ENCODE results near the gene FAM78B.

Gene FAM78B

GRCh38 chr1:166114419-166114818, 52.4 kb downstream of the FAM78B start:
- DNase-seq = no peak

GRCh38 chr1:166113630-166114029, 53.2 kb downstream of the FAM78B start:
- no peak for DNase-seq

GRCh38 chr1:166113031-166113430, 53.8 kb downstream of the FAM78B start:
- no peak for DNase-seq

GRCh38 chr1:166112425-166112824, 54.4 kb downstream of the FAM78B start:
- no peak for DNase-seq

- DNase-seq = no peak
Observed at GRCh38 chr1:166111430-166111829, 55.4 kb downstream of the FAM78B start.

DNA sequence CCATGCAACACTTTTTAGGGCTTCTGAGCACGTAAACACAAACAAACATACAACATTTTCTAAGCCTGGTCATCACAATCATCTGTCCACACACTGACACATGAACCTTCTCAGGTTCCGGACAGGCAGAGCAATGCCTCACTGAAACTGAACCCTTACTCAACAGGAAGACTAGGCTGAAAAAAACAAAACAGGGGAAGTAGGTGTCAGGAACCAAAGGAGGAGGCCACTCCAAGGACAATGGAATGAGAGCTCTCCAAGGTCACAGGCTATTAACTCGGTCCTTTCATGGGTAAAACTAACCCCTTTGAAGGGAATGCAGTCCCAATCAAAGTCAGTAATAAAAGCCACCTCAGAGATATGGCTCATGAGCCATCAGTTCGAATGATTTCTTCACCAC, 76.6 kb downstream of the FAM78B start:
- no peak for DNase-seq

DNA sequence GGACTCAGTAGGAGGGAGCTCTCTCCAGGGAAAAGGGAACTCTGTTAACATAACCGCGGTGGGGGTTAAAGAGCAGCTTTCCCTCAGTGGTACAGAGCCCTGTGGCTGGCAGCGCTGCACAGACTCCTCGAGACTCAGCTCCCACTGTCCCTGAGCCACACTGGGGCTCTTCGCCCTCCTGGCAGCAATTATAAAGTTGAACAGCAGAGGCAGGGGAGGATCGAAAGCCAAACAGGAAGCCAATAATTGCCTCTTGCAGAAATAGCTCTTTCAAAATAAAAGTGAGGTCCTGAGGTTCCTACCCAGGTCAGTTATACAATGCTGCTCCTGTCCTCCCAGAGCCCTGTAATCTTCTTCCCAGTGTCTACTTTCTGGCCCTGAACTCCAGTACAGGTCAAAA, 77.0 kb downstream of the FAM78B start:
- DNase-seq = no peak

DNA sequence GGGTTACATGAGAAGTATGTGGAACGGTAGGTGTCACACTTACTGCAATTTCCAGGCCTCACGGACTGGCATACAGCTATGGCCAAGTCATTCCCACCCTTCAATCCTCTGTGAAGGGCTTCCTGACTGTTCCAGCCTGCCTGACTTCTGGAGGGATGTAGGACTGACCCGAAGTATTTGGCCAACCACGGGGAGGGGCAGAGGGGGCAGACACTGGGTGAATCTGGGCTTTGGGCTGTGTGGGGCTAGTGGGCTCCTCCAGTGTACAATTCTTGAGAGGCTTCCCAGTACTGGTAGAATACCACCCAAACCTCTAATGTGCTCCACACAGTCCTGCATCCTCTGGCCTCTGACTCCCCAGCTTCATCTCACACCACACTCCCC, 78.2 kb downstream of the FAM78B start:
- no peak for DNase-seq

DNA sequence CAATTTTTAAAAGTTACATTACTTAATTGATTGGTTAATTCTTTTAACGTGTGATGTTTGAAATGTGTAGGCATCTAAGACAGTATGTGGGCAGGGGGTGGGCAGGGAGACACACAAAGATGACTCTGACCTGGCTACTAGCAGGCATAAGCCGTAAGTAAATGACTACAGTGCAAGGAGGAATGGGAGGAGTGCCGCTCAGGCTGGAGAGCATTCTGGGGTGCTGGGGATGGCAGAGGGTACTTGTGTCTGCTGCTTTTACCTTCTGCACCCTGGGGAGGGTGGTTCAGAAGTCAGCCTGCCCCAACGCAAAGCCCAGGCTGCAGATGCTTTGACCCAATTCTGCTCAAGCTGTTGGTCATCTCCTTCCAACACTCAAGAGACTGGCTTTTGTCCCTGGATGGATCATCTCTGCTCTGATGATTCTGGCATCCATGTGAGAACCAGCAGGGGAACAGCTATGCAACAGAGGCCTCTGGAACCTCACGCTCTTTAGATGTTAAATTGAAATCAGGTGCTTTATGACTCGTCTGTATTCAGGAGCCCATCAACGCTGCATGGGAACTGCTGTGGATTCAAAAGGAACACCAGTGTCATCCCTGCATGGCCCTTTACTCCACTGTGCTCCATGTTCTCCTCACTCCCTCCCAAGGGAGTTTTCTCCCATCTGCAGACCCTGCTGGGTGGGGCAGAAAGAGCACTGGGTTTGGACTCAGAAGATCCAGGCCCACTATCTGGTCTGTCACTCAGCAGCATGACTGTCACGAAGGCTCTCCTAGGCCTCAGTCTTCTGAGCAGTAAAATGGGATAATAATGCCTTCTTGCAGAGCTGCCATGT, 78.8 kb downstream of the FAM78B start:
- no peak for DNase-seq

DNA sequence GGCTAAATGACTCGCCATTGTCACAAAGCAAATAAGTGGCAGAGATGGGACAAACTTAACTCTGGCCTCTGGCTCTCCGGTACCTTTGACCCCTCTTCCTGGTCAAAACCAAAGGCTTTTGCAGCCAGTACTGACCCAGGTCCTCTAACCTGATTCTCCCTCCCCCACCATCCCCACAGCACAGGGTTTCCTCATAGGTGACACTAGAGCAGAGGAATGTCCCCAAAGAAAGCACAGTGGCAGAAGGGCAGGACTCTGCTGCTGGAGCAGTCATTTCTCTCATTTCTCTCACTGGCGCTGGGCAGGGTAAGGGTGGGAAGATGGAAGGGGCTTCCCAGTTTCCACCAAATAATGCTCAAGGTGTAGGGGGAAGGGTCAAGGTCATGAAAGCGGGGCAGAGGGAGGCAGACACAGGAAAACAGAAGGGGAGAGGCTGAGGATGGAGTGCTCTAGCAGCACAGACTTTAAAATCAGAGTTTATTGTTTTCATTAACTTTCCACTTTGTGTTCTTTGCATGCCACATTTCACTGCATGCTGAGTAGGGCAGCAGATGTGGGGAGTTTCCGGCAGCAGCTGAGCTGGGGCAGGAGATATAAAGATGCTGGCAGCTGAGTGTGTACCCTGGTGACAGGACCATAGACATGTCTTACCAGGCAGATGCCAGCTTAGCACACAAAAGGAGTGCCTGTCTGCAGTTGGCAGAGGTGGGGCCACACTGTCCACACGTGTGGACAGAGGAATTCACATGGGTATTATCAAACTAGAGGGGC, 80.5 kb downstream of the FAM78B start:
- DNase-seq = no peak

- no peak for DNase-seq
Observed at GRCh38 chr1:166084613-166085012, 82.2 kb downstream of the FAM78B start.

DNA sequence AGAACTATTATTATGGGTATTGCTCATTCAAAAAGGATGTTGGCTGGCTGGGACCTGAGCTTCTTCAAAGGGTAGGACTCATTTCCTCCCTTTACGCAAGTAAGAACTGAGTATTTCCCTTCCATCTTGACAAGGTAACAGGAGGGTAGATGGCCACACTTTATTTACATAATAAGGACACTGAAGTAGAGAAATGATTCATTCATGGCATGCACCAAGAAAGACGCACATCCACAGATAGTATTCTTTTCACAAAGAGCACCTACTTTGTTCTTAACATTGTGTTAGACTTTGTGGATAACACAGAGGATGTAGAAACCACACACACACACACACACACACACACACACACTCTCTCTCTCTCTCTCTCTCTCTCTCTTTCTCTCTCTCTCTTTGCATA, 82.9 kb downstream of the FAM78B start:
- peak; percentile 13 for DNase-seq

DNA sequence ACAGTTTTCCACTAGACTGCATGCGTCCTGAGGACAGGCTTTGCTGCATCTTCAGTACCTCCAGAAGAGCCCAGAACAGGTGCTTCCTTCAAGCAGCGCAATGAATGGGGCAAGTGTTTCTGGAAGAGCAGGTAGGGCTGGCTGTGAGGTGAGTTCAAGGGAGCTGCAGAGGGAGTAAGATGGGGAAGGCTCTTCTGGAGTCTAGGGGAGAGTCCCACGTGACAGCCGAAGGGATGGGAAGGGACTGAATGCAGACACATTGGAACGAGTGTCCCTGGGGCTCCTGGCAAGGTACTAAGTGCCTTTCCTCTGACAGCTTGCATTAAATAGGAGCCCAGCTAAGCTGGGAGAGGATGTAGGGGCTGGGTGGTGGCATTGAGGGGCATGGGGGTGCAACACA, 84.2 kb downstream of the FAM78B start:
- no peak for DNase-seq

DNA sequence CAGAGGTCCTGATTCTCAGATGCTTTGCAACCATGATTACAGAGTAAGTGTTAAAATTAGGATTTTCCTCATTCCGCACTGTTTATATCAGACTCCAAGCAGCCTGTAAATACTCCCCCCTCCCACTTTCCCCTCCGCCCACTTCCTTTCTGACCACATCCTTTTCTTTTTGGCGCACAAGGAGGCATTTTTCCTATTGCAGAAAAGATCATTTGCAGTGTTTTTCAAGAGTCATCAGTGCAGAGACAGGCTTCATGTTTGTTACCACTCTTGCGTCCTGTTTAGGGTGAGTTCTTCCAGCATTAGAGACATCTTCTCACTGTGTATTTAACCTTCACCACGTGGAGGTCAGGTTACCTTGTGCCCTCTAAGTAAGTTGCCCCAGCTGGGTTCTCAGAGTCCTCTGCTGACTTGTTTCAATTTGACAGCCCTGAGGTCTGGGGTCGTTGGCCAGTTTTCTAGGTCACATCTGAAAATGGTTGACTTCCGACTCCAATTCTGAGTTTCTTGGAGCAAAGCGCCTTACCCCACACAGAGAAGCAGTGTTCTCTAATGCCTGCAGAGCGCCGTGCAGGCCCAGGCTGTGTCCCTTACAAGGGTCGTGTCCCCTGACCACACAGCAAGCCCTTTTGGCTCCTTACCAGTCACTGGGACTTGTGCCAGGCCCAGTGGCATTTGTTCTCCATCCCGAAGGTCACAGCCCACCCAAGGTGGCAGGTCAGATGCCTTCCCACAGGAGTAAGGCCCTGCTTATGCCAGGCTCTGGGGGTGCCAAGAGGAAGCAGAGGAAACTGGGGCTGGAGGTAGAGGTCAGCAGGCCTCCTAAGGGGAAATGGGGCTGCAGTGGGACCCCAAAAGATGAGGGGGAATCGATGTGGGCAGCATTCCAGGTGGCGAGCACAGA, 85.6 kb downstream of the FAM78B start:
- no peak for DNase-seq

- DNase-seq = no peak
Observed at GRCh38 chr1:166080277-166080966, 86.4 kb downstream of the FAM78B start.

DNA sequence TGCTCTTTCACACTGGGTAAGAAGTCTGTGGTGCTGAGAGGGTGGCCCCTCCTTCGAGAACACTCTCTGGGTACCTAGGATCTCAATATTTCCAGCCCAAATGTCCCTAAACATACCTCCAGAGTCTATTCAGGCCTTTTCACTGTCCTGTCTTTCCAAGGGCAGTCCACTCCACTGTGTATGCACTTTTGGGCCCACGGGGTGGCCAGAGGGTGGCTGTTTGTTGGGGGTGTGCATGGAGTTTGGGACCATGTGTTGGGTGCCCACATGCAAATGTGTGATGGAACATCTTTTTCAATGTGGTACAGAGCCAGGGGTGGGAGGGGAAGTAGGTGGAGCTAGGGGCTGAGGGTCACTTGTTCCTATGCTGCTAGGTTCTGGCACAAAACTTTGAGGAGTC, 87.5 kb downstream of the FAM78B start:
- DNase-seq = no peak

- DNase-seq = no peak
Observed at GRCh38 chr1:166073489-166073888, 93.3 kb downstream of the FAM78B start.

DNA sequence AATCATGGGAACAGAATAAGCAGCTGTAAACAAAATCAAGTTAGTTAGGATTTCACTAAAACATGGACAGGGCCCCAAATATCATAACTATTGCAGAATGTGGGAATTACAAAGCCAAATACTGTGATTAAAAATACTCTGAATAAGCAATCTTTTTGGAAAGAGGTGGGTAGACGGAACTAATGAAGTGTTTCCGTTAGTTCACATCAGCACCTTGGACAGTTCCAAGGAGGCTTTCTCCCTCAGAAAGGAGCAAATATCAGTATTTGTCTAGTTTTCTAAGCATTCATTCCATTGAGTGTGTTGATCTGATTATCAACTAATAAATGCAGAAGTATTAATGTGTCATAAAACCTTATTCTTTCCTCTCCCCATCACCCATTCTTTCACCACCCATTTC, 97.4 kb downstream of the FAM78B start:
- no peak for DNase-seq

DNA sequence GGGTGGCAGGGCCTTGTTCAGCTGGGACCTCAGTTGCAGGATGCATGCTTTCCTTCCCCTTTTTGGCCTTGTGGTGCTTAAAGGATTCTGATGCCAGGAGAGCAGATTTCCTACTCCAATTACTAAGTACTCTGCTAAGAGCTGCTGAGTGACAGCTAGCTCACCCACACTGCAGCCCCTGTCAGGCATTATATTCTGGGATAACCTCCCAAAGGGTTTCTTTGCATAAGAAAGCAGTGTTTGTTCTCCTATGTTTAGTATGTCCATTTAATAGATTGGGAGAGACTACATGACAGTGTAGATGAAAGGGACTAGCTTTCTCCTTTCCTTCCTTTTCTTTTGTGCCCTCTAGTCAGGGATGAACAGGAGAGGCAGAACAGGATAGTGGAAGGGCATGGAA, 100.7 kb downstream of the FAM78B start:
- no peak for DNase-seq

GRCh38 chr1:166064951-166065350, 101.8 kb downstream of the FAM78B start:
- no peak for DNase-seq

DNA sequence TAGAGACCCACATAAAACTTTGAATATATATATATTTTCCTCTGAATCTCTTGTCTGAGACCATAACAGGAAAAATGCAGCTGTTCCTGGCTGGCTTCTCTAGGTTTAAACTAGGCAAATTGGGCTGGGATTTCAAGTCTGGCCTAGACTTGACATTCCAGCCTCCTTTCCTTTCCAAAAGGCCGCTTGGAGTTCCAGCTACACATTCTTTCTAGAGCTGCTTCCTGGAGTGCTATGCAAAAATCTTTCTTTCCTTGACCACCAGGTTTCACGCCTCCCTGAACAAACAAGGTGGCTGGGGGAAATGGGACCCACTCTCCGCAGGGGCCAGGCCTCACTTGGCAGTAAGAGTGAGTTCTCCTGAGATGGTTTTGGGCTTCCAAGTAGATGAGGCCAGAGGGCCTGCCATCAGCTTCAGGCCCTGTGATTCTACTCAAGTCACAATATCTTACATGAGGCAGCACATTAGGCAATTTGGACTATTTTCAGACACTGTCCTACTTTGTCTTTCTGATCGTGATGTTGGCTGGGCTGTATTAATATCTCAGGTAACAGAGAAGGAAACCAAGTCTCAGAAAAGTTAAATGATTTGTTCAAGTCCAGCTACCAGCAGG, 102.4 kb downstream of the FAM78B start:
- DNase-seq = no peak

- DNase-seq = no peak
Observed at GRCh38 chr1:166063701-166064100, 103.1 kb downstream of the FAM78B start.
